ENCODE results near the gene ZBTB8A. TPM values are rescaled to one million over a fixed set of nuclear protein-coding genes. Genes with fewer than 3 reads are reported as not detected.

Gene ZBTB8A
- total and polyA plus RNA-seq, 3 donors from 2014 or later, result 5.6 to 10.6 (median 6.4) TPM

DNA sequence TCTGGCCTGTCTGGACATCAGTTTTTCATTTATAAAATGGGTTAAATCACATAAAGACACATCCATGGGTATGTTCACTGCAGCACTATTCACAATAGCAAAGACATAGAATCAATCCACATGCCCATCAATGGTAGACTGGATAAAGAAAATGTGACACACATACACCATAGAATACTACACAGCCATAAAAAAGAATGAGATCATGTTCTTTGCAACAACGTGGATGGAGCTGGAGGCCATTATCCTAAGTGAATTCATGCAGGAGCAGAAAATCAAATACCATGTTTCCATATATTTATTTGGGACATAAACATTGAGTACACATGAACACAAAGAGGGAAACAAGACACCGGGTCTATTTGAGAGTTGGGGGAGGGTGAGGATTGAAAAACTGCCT, 83.0 kb downstream of the ZBTB8A start:
- intact Hi-C loops (cut with DNase I; ENCODE audit: low total_unique reads), result no loop called here
- 82 to 88% methylated on average over 2 of the region's 2 CpGs for WGBS, 2 donors

DNA sequence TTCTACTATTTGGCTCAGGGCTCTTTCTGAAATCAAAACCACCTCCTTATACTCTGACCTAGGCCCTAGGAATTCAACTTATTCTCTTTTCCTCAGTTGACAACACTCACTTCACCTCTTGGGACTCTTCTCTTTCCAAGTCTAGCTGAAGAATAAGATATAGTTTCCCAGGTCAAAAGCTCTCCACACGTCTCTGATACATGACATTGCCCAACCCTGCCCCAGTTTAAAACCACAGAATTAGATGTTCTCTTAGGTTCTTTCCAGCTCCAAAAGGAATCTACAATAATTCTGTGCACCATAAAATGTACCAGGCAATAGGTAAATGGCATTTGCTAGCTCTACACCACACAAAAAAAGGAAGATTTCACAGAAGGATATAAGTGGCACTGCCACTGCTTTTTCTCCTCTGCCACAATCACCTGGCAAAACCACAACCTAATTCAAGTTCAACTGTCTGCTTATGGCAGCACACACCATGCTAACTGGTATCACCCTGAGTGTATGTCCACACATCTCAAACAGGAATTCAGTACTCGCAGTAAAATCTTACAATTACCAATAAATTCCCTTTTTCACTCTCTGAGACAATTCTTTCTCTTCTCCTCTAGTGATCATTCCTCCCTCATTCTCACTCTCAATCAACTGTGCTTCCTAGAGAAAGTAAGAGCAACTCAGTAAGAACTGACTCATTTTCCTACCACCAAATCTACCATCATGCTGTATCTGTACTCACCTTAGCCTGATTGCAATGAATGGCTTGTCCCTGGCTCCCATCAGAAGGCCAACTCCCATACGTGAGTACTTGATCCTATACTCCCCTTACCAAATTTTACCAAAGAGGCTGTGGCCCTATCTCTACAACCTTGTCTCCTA, 83.8 kb downstream of the ZBTB8A start:
- Histone ChIP-seq H3K27ac (no peak overlapping the region), H3K36me3 (ENCODE audit: low read depth, missing control alignments) (no peaks in the 10 kb centered on the region), H3K4me1 (no peaks in the 10 kb centered on the region), H3K4me3 (no peak overlapping the region), H3K27me3 (no peaks in the 10 kb centered on the region), H3K9me3 (no peaks in the 10 kb centered on the region)
- no peak for TF ChIP-seq POLR2A (IDR thresholded peaks at IDR 0.05)
- TF ChIP-seq CTCF (IDR thresholded peaks at IDR 0.05), result no peak
- DNase-seq, result no peak
- WGBS, 2 donors, result 59 to 63% methylated on average over 3 of the region's 3 CpGs
- intact Hi-C loops (cut with DNase I; ENCODE audit: low total_unique reads), result no loop called here

More for the DNA sequence above, 83.0 kb downstream of the ZBTB8A start:
- H3K27me3 ChIP-seq, result no peaks in the 10 kb centered on the region
- H3K36me3 ChIP-seq (ENCODE audit: low read depth, missing control alignments), result no peaks in the 10 kb centered on the region
- no peak for DNase-seq
- no peaks in the 10 kb centered on the region for H3K4me1 ChIP-seq
- no peak overlapping the region for H3K4me3 ChIP-seq
- H3K27ac ChIP-seq, result no peak overlapping the region
- TF ChIP-seq CTCF (IDR thresholded peaks at IDR 0.05), result no peak
- TF ChIP-seq POLR2A (IDR thresholded peaks at IDR 0.05), result no peak
- H3K9me3 ChIP-seq, result no peaks in the 10 kb centered on the region

DNA sequence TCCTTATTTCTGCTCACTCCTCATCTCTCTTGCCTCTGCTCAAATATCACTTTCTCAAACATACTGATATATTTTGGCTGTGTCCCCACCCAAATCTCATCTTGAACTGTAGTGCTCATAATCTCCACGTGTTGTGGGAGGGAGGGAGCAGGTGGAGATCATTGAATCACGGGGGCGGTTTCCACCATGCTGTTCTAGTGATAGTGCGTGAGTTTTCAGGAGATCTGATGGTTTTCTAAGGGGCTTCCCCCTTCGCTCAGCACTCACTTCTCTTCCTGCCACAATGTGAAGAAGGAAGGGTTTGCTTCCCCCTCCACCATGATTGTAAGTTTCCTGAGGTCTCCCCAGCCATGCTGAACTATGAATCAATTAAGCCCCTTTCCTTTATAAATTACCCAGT, 84.5 kb downstream of the ZBTB8A start:
- H3K36me3 ChIP-seq (ENCODE audit: low read depth, missing control alignments), result no peaks in the 10 kb centered on the region
- WGBS, 2 donors, result 76 to 78% methylated on average over 5 of the region's 5 CpGs
- intact Hi-C loops (cut with DNase I; ENCODE audit: low total_unique reads), result no loop called here

GRCh38 chr1:32626176-32626575, 86.9 kb downstream of the ZBTB8A start:
- 92 to 93% methylated on average over 1 of the region's 1 CpG for WGBS, 2 donors
- H3K4me3 ChIP-seq, result no peak overlapping the region
- H3K27me3 ChIP-seq, result no peaks in the 10 kb centered on the region
- no peak for TF ChIP-seq POLR2A (IDR thresholded peaks at IDR 0.05)
- TF ChIP-seq CTCF (IDR thresholded peaks at IDR 0.05), result no peak
- H3K27ac ChIP-seq, result no peak overlapping the region
- no peaks in the 10 kb centered on the region for H3K36me3 ChIP-seq (ENCODE audit: low read depth, missing control alignments)
- intact Hi-C loops (cut with DNase I; ENCODE audit: low total_unique reads), result no loop called here
- no peaks in the 10 kb centered on the region for H3K9me3 ChIP-seq
- no peaks in the 10 kb centered on the region for H3K4me1 ChIP-seq
- no peak for DNase-seq

More for the DNA sequence above, 84.5 kb downstream of the ZBTB8A start:
- H3K9me3 ChIP-seq, result no peaks in the 10 kb centered on the region
- H3K4me3 ChIP-seq, result no peak overlapping the region
- TF ChIP-seq POLR2A (IDR thresholded peaks at IDR 0.05), result no peak
- no peak for TF ChIP-seq CTCF (IDR thresholded peaks at IDR 0.05)
- no peak overlapping the region for H3K27ac ChIP-seq
- H3K27me3 ChIP-seq, result no peaks in the 10 kb centered on the region
- DNase-seq, result no peak
- no peaks in the 10 kb centered on the region for H3K4me1 ChIP-seq
